GM12801 (cell line): Measurements from ENCODE around the gene RTL10.

ENCODE experiments used
- TF ChIP-seq, protein P1 (sequence below): IDR thresholded peaks from one replicate; pipeline ENCODE4 v1.5.1; 2011; ENCODE audit warnings: control low read depth; ENCODE audit not compliant: insufficient read length; ENCODE audit errors: extremely low read depth

Gene RTL10

DNA sequence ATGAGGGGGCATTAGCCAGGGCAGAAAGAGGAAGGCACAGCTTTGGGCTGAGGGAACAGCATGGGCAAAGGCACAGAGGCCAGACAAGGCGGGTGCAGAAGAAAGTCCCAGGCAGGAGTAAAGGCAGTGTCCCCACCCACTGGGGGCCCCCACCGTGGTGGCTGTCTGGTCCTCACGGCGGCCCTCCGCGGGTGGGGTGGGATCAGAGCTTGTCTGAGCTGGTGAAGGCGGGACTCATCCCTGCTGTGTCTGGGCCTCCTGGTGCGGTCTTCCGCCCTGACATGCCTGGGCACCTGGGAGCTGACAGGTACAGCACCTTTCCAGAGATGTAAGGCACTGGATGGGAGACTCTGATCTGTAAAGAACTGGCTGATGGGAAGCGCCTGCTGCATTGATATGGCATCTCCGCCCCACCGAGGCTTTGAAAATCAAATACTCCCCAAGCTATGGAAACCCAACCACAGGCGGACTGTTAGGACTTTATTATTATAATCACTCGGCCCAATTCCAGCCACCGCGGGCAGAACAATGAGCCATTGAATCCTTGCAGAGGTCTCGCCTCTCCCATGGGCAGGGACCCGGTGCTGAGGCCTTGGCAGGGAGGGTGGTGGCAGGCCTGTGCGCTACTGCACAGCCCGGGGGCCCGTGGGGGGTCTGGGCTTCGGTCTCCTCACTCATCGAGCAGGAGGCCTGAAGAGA, 14.2 kb upstream of the RTL10 start:
- TF ChIP-seq, protein P1, sequence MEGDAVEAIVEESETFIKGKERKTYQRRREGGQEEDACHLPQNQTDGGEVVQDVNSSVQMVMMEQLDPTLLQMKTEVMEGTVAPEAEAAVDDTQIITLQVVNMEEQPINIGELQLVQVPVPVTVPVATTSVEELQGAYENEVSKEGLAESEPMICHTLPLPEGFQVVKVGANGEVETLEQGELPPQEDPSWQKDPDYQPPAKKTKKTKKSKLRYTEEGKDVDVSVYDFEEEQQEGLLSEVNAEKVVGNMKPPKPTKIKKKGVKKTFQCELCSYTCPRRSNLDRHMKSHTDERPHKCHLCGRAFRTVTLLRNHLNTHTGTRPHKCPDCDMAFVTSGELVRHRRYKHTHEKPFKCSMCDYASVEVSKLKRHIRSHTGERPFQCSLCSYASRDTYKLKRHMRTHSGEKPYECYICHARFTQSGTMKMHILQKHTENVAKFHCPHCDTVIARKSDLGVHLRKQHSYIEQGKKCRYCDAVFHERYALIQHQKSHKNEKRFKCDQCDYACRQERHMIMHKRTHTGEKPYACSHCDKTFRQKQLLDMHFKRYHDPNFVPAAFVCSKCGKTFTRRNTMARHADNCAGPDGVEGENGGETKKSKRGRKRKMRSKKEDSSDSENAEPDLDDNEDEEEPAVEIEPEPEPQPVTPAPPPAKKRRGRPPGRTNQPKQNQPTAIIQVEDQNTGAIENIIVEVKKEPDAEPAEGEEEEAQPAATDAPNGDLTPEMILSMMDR = no peak

DNA sequence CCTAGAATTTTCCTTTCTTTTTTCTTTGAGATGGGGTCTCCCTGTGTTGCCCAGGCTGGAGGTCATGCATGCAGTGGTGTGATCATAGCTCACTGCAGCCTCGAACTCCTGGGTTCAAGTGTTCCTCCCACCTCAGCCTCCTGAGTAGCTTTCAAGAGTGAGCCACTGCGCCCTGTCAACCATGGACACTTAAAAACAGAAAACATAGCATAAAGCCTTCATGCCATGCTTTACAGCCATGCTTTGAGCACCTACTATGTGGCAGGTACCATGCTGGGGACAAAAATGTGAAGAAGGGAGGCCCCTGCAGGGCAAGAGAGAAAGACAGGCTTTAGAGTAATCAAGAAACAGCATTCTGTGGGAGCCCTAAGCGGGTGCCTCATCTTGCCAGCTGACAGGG, 13.7 kb upstream of the RTL10 start:
- TF ChIP-seq, protein P1 = no peak

- TF ChIP-seq, protein P1 = no peak
Measured at GRCh38 chr22:19867617-19868016, 12.9 kb upstream of the RTL10 start.

DNA sequence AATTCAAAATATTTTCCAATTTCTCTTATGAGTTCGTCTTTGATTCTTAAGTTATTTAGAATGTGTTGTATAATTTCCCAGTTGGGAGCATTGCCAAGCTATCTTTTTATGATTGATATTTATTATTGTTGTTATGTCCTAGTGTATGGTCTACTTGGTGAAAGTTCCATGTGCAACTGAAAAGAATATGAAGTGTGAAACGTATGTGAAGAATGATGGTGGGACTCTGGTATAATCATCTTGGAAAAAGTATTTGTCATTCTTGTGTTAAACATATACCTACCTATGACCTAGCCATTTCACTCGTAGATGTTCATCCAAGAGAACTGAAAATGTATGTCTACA, 12.0 kb upstream of the RTL10 start:
- TF ChIP-seq, protein P1 = no peak

GRCh38 chr22:19865141-19865829, 10.6 kb upstream of the RTL10 start:
- TF ChIP-seq, protein P1 = no peak

- TF ChIP-seq, protein P1 = no peak
Measured at GRCh38 chr22:19864538-19865106, 9.9 kb upstream of the RTL10 start.

GRCh38 chr22:19863571-19863970, 8.9 kb upstream of the RTL10 start:
- TF ChIP-seq, protein P1 = no peak
